HEK293T (cell line): ENCODE results near the gene TBC1D5.

Source experiments
- CTCF ChIA-PET: fragments of 350-600 bp; formaldehyde crosslinking; extraction: SDS; loops from one replicate; lab custom pipeline; 2021; ENCODE audit warnings: antibody characterized with exemption, inconsistent platforms; lab: Yijun Ruan, JAX
- POLR2A ChIA-PET: fragments of 350-600 bp; formaldehyde crosslinking; extraction: SDS; loops from one replicate; lab custom pipeline; 2020; ENCODE audit warnings: antibody characterized with exemption, inconsistent platforms; lab: Yijun Ruan, JAX
- DNase-seq: peaks from one replicate; pipeline ENCODE4 v3.0.0; 2012; ENCODE audit warnings: mixed read lengths; ENCODE audit errors: extremely low spot score
- ARNT ChIP-seq: fragments of 450-650 bp; IDR thresholded peaks from 2 replicates; pipeline ENCODE4 v1.6.1; 2017; ENCODE audit warnings: mild to moderate bottlenecking
- BHLHE40 ChIP-seq: fragments of 450-650 bp; IDR thresholded peaks from 2 replicates; pipeline ENCODE4 v1.6.1; 2016; ENCODE audit warnings: mild to moderate bottlenecking, moderate library complexity, borderline replicate concordance
- CTBP1 ChIP-seq: fragments of 450-650 bp; IDR thresholded peaks from 2 replicates; pipeline ENCODE4 v1.6.1; 2016; ENCODE audit warnings: borderline replicate concordance
- ELF4 ChIP-seq: fragments of 450-650 bp; IDR thresholded peaks from 2 replicates; pipeline ENCODE4 v1.6.1; 2017; ENCODE audit warnings: antibody characterized with exemption
- FOXA1 ChIP-seq: fragments of 450-650 bp; IDR thresholded peaks from 2 replicates; pipeline ENCODE4 v1.6.1; 2016; ENCODE audit warnings: mild to moderate bottlenecking
- FOXK2 ChIP-seq: fragments of 450-650 bp; IDR thresholded peaks from 2 replicates; pipeline ENCODE4 v1.6.1; 2016; ENCODE audit warnings: mild to moderate bottlenecking
- FOXM1 ChIP-seq: fragments of 450-650 bp; IDR thresholded peaks from 2 replicates; pipeline ENCODE4 v1.6.1; 2017; ENCODE audit warnings: mild to moderate bottlenecking, borderline replicate concordance
- HDGF ChIP-seq: fragments of 450-650 bp; IDR thresholded peaks from 2 replicates; pipeline ENCODE4 v1.6.1; 2017; ENCODE audit warnings: antibody characterized with exemption, borderline replicate concordance
- L3MBTL2 ChIP-seq: fragments of 450-650 bp; conservative IDR thresholded peaks from 2 replicates; pipeline ENCODE4 v1.6.1; 2016; ENCODE audit warnings: mild to moderate bottlenecking
- LEF1 ChIP-seq: fragments of 450-650 bp; IDR thresholded peaks from 2 replicates; pipeline ENCODE4 v1.6.1; 2017; ENCODE audit warnings: mild to moderate bottlenecking, borderline replicate concordance
- NFRKB ChIP-seq: fragments of 450-650 bp; IDR thresholded peaks from 2 replicates; pipeline ENCODE4 v1.6.1; 2016; ENCODE audit warnings: mild to moderate bottlenecking, moderate library complexity
- SP1 ChIP-seq: fragments of 450-650 bp; IDR thresholded peaks from 2 replicates; pipeline ENCODE4 v1.6.1; 2017
- SUZ12 ChIP-seq: fragments of 450-650 bp; IDR thresholded peaks from 2 replicates; pipeline ENCODE4 v1.6.1; 2016; ENCODE audit warnings: mild to moderate bottlenecking
- TARDBP ChIP-seq: fragments of 450-650 bp; IDR thresholded peaks from 2 replicates; pipeline ENCODE4 v1.6.1; 2016
- ZNF384 ChIP-seq: fragments of 450-650 bp; IDR thresholded peaks from 2 replicates; pipeline ENCODE4 v1.6.1; 2016
- TF ChIP-seq, protein P1 (sequence below): fragments of 450-650 bp; IDR thresholded peaks from 2 replicates; pipeline ENCODE4 v1.6.1; 2016

The TBC1D5 gene

GRCh38 chr3:17330660-17331059, 411.8 kb downstream of the TBC1D5 start:
- TF ChIP-seq BHLHE40 (no peak), FOXA1 (no peak), FOXM1 (no peak), ZNF384 (no peak), SUZ12 (no peak), CTBP1 (no peak), TARDBP (no peak), L3MBTL2 (no peak)
- TF ChIP-seq, protein P1, sequence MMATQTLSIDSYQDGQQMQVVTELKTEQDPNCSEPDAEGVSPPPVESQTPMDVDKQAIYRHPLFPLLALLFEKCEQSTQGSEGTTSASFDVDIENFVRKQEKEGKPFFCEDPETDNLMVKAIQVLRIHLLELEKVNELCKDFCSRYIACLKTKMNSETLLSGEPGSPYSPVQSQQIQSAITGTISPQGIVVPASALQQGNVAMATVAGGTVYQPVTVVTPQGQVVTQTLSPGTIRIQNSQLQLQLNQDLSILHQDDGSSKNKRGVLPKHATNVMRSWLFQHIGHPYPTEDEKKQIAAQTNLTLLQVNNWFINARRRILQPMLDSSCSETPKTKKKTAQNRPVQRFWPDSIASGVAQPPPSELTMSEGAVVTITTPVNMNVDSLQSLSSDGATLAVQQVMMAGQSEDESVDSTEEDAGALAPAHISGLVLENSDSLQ: no peak
- CTCF ChIA-PET: no interaction called here
- POLR2A ChIA-PET: no interaction called here
- no peak for DNase-seq

- TF ChIP-seq CTBP1 (no peak), FOXA1 (no peak), FOXK2 (no peak), NFRKB (no peak), BHLHE40 (no peak), L3MBTL2 (no peak), HDGF (no peak), ARNT (no peak), SP1 (no peak), SUZ12 (no peak), TARDBP (no peak), ELF4 (no peak)
- DNase-seq: no peak
- POLR2A ChIA-PET: no interaction called here
- CTCF ChIA-PET: no interaction called here
Observed at GRCh38 chr3:17329927-17330326, 412.5 kb downstream of the TBC1D5 start.

DNA sequence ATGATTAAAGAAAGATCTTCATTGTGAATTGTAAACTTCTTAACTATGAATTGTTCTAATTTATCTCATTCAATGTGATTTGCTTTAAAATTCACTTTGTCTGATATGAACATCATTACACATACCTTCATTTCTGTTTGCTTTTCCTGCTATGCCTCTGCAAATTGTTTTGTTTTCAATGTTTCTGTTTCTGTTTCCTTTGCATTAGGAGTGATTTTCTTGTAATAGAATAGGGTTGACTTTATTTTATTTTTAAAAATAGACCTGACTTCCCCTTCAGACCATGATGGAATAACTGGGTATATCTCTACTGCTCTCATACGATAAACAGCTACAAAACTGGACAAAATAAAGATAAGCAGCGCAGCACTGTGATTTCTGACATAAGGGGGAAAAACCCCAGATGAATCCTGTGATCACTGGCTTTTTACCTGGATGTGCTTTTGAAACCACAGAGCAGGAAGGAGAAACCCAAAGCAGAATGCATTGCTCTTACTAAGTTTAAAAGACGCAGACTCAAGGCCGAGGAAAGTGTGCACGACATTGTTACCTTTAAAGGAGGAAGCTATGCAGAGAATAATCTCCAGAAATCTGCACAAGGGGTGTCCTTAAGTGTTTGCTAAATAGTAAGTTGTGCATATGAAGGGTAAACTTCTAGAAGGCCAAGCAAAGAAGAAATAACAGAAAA, 420.2 kb downstream of the TBC1D5 start:
- ChIA-PET POLR2A (no interaction called here), CTCF (no interaction called here)
- no peak for TF ChIP-seq SP1
- TF ChIP-seq L3MBTL2: no peak
- TF ChIP-seq BHLHE40: no peak
- DNase-seq: no peak

DNA sequence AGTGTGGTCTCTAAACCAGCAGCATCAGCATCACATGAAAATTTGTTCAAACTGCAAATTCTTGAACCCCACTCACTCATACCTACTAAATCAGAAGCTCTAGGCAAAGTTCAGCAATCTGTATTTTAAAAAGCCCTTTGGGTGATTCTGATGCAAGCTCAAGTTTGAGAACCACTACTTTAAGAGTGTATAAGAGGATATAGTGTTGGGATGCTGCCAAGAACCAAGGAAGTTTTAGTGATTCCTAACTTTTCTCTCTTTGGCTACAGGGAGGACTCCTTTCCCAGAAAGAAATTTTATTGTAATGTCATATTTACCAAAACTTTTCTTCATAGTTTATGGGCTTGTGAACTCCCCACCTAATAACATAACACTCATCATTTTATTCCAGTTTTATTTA, 422.2 kb downstream of the TBC1D5 start:
- DNase-seq: no peak
- ChIA-PET CTCF (no interaction called here), POLR2A (no interaction called here)
- TF ChIP-seq ELF4: no peak
- TF ChIP-seq, protein P1: no peak

DNA sequence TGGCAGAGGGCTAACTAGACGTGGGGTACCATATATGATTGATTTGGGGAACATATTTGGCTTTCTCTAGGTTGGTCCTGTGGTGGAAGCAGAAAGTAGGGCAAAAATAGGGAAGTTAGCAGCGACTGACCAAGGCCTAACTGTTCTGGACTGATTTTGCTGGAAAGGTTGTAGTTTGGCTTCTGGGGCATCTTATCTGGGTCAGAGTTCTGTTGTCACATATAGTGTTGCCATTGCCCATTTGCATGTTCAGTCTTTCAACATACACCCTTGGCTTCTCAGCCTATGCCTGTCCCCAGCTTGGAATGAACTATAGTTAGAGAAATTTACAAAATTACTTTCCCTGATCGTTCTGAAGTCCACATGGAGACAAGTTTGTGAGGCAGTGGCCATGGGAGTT, 426.5 kb downstream of the TBC1D5 start:
- ChIA-PET CTCF (no interaction called here), POLR2A (no interaction called here)
- DNase-seq: no peak
- TF ChIP-seq LEF1 (no peak), ELF4 (no peak), HDGF (no peak), CTBP1 (no peak), SUZ12 (no peak), TARDBP (no peak), FOXK2 (no peak), NFRKB (no peak), ARNT (no peak), ZNF384 (no peak), FOXA1 (no peak), L3MBTL2 (no peak), BHLHE40 (no peak), FOXM1 (no peak), SP1 (no peak)
- TF ChIP-seq, protein P1: no peak

- ChIA-PET CTCF (no interaction called here), POLR2A (no interaction called here)
- TF ChIP-seq TARDBP: no peak
- no peak for TF ChIP-seq L3MBTL2
- TF ChIP-seq LEF1: no peak
- TF ChIP-seq ARNT: no peak
- TF ChIP-seq ELF4: no peak
- TF ChIP-seq FOXA1: no peak
- DNase-seq: no peak
Observed at GRCh38 chr3:17314171-17314570, 428.3 kb downstream of the TBC1D5 start.

GRCh38 chr3:17313746-17314145, 428.7 kb downstream of the TBC1D5 start:
- no peak for TF ChIP-seq ZNF384
- no peak for TF ChIP-seq CTBP1
- TF ChIP-seq BHLHE40: no peak
- TF ChIP-seq L3MBTL2: no peak
- TF ChIP-seq, protein P1: no peak
- no peak for TF ChIP-seq ARNT
- no peak for TF ChIP-seq SP1
- no peak for TF ChIP-seq FOXA1
- TF ChIP-seq TARDBP: no peak
- no peak for TF ChIP-seq FOXK2
- no peak for TF ChIP-seq NFRKB
- no peak for TF ChIP-seq LEF1
- TF ChIP-seq ELF4: no peak
- no peak for TF ChIP-seq HDGF
- ChIA-PET POLR2A (no interaction called here), CTCF (no interaction called here)
- DNase-seq: no peak
